Measurements from ENCODE around the gene CINP. TPM values are rescaled to one million over a fixed set of nuclear protein-coding genes. Genes with fewer than 3 reads are reported as not detected.
A peak's percentile ranks its signal among the peaks of the same experiment; 100 is the strongest.
"Not testable (repeated sequence)": the region's sequence is repeated elsewhere in the genome, so short reads cannot be mapped to it uniquely, and the experiment has no call there.

Gene CINP
- total and polyA plus RNA-seq, 4 donors: 21.2 to 30.8 (median 25.9) TPM

DNA sequence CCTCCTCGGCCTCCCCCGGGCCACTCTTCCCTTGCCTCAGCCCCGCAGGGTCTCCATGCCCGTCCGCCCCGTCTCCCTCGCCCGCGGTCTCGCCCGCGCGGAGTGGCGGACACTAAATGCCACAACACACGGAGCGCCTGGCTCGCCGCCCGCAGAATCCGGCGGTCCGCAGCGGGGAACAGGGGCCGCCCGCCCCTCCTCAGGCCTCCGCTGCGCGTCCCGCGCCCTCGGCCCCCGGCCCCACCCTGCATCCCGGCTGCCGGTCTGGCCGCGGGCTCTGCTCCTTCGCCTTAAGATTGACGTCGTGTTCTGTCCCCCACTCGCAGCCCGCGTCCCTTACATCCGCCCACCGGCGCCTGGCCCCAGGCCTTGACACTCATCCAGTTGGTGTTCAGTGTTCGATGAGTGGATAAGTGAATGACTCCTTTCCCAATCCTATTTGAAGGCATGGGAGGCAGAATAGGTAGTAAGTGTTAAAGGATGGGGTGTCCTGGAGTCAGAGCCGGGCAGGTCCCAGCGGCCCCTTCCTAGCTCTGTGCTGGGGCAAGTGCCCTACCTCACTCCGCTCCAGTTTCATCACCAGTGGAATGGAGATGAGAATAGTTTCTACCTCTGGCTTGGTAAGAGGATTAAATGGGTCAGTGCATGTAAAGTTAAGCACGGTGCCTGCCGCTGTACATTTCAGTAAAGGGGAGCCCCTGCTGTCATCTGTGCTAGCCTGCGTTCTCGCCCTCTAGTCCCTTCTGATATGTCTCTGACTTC, 673 bp upstream of the CINP start:
- H3K9me3 ChIP-seq (ENCODE audit: control insufficient read depth, low read length): no peaks in the 10 kb centered on the region
- DNase-seq (peak; percentile 64 to 90), ATAC-seq (ENCODE audit: low FRiP score) (peak; percentile 6)
- H3K36me3 ChIP-seq (ENCODE audit: control insufficient read depth in 1 of 2, insufficient read depth in 2 of 2, low read length in 1 of 2): no peaks in the 10 kb centered on the region
- peak overlapping the region; percentile 41 to 72 for H3K27ac ChIP-seq (ENCODE audit: low read depth in 1 of 2, low read length in 2 of 2)
- intact Hi-C loops (cut with DNase I): loop anchor here (2.0 to 5.0 kb wide), 3 partner anchors 45 to 153 kb away; partner anchors contain the start of gene ZNF839 (in 1 of the 2)
- H3K4me1 ChIP-seq (ENCODE audit: control insufficient read depth in 1 of 2, insufficient read depth in 2 of 2, low read length in 2 of 2): peaks cover 0 to 6% of the 10 kb centered on the region in 2 donors
- peak overlapping the region; percentile 82 to 90 for H3K4me3 ChIP-seq (ENCODE audit: low read length in 2 of 2)
- WGBS, 2 donors: 1% methylated on average over 46 to 53 of the region's 53 CpGs
- H3K27me3 ChIP-seq (ENCODE audit: control insufficient read depth in 1 of 2, insufficient read depth in 2 of 2, low read length in 1 of 2): no peaks in the 10 kb centered on the region

DNA sequence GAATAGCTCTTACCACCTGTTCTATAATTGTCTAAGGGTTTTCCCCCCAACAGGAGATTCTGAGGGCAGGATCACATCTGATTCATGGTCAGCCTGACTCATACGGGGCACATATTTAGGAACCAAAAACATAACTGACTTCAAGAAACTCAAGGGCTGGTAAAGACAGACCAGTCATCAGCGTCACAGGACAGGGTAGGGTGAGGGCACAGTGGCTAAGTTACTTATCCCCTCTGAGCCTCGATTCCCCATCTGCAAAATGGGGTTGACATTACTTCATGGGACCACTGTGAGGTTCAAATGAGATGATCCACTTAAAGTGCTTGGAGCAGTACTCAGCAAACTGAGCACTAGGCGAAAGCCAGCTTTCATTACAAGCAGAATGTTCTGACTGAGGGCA, 606 bp downstream of the CINP start:
- Histone ChIP-seq H3K27ac (ENCODE audit: low read depth in 1 of 2, low read length in 2 of 2) (peak overlapping the region in 1 of 2 donors; percentile 61), H3K4me1 (ENCODE audit: control insufficient read depth in 1 of 2, insufficient read depth in 2 of 2, low read length in 2 of 2) (peaks cover 0 to 6% of the 10 kb centered on the region in 2 donors), H3K9me3 (ENCODE audit: control insufficient read depth, low read length) (no peaks in the 10 kb centered on the region), H3K4me3 (ENCODE audit: low read length in 2 of 2) (peak overlapping the region; percentile 71 to 90), H3K36me3 (ENCODE audit: control insufficient read depth in 1 of 2, insufficient read depth in 2 of 2, low read length in 1 of 2) (peaks cover 0 to 3% of the 10 kb centered on the region in 2 donors), H3K27me3 (ENCODE audit: control insufficient read depth in 1 of 2, insufficient read depth in 2 of 2, low read length in 1 of 2) (no peaks in the 10 kb centered on the region)
- intact Hi-C loops (cut with DNase I): loop anchor here (1.0 to 5.0 kb wide), 4 partner anchors 10 to 155 kb away; partner anchors contain the start of gene ZNF839 (in 1 of the 2)
- 10 to 13% methylated on average over 4 of the region's 4 CpGs for WGBS, 2 donors
- DNase-seq (no peak), ATAC-seq (ENCODE audit: low FRiP score) (no peak)

DNA sequence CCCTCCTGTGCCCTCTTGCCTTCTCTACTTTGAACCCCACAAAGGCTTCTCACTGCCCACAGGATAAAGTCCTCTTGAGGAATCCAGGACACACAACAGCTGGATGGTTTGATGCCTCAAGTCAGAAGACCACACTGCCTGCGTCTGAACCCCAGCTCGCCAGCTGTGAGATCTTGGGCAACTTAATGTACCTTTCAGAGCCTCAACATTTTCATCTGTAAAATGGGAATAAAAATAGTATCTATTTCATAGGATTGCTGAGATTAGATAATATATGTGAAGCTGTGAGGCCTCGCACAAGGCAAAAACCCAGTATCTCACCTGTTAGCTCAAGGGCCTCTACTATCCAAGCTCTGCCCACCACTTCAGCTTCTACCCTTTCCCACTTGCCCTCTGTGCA, 2.3 kb downstream of the CINP start:
- DNase-seq: no peak
- H3K27ac ChIP-seq (ENCODE audit: low read depth in 1 of 2, low read length in 2 of 2): no peak overlapping the region
- no peak overlapping the region for H3K4me3 ChIP-seq (ENCODE audit: low read length in 2 of 2)
- H3K36me3 ChIP-seq (ENCODE audit: control insufficient read depth in 1 of 2, insufficient read depth in 2 of 2, low read length in 1 of 2): peaks cover 0 to 6% of the 10 kb centered on the region in 2 donors
- intact Hi-C loops (cut with DNase I): loop anchor here in 1 of 2 donors (5.0 kb wide), 1 partner anchor 152 kb away; no protein-coding TSS in a partner anchor
- WGBS, 2 donors: 96 to 98% methylated on average over 3 of the region's 3 CpGs
- peaks cover 0 to 6% of the 10 kb centered on the region in 2 donors for H3K4me1 ChIP-seq (ENCODE audit: control insufficient read depth in 1 of 2, insufficient read depth in 2 of 2, low read length in 2 of 2)
- no peak for ATAC-seq (ENCODE audit: low FRiP score)
- H3K27me3 ChIP-seq (ENCODE audit: control insufficient read depth in 1 of 2, insufficient read depth in 2 of 2, low read length in 1 of 2): no peaks in the 10 kb centered on the region
- no peaks in the 10 kb centered on the region for H3K9me3 ChIP-seq (ENCODE audit: control insufficient read depth, low read length)

DNA sequence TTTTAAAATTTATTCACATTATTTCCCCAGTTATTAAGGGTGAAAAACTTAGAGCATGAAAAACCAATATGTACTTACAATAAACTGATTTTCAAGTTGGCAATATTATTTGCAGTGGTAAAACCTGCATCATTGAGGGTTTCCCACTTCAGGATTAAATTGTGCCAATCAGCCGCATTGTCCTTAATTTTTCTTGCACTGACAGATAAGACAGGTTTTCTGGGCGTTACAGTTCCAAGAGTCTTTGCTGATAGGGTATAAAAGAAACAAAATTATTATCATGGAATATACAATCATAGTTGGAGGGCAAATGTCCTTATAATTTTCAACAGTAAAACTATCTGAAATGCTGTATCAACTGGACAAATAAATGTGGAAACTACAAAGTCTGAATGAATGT, 3.3 kb downstream of the CINP start:
- Histone ChIP-seq H3K36me3 (ENCODE audit: control insufficient read depth in 1 of 2, insufficient read depth in 2 of 2, low read length in 1 of 2) (peaks cover 0 to 6% of the 10 kb centered on the region in 2 donors), H3K27ac (ENCODE audit: low read depth in 1 of 2, low read length in 2 of 2) (no peak overlapping the region), H3K27me3 (ENCODE audit: control insufficient read depth in 1 of 2, insufficient read depth in 2 of 2, low read length in 1 of 2) (no peaks in the 10 kb centered on the region), H3K9me3 (ENCODE audit: control insufficient read depth, low read length) (no peaks in the 10 kb centered on the region), H3K4me1 (ENCODE audit: control insufficient read depth in 1 of 2, insufficient read depth in 2 of 2, low read length in 2 of 2) (peaks cover 0 to 6% of the 10 kb centered on the region in 2 donors), H3K4me3 (ENCODE audit: low read length in 2 of 2) (no peak overlapping the region)
- ATAC-seq (ENCODE audit: low FRiP score) (no peak), DNase-seq (no peak)
- WGBS, 2 donors: 90 to 96% methylated on average over 2 of the region's 2 CpGs
- intact Hi-C loops (cut with DNase I): no loop called here

DNA sequence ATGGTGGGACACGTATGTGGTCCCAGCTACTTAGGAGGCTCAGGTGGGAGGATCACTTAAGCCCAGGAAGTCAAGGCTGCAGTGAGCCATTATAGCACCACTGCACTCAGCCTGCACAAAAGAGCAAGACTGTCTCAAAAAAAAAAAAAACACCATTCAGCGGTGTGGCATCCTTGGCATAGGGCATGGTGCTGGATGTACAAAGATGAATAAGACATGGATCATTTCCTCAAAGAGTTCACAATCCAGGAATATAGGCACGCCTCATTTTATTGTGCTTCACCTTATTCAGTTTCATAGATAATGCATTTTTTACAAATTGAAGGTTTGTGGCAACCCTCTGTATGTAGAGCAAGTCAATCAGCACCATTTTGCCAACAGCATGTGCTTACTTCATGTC, 6.4 kb downstream of the CINP start:
- DNase-seq (no peak), ATAC-seq (ENCODE audit: low FRiP score) (no peak)
- Histone ChIP-seq H3K9me3 (ENCODE audit: control insufficient read depth, low read length) (no peaks in the 10 kb centered on the region), H3K27ac (ENCODE audit: low read depth in 1 of 2, low read length in 2 of 2) (no peak overlapping the region), H3K4me1 (ENCODE audit: control insufficient read depth in 1 of 2, insufficient read depth in 2 of 2, low read length in 2 of 2) (no peaks in the 10 kb centered on the region), H3K27me3 (ENCODE audit: control insufficient read depth in 1 of 2, insufficient read depth in 2 of 2, low read length in 1 of 2) (no peaks in the 10 kb centered on the region), H3K36me3 (ENCODE audit: control insufficient read depth in 1 of 2, insufficient read depth in 2 of 2, low read length in 1 of 2) (peaks cover 0 to 11% of the 10 kb centered on the region in 2 donors), H3K4me3 (ENCODE audit: low read length in 2 of 2) (no peak overlapping the region)
- intact Hi-C loops (cut with DNase I): no loop called here
- 89 to 94% methylated on average over 3 of the region's 3 CpGs for WGBS, 2 donors

DNA sequence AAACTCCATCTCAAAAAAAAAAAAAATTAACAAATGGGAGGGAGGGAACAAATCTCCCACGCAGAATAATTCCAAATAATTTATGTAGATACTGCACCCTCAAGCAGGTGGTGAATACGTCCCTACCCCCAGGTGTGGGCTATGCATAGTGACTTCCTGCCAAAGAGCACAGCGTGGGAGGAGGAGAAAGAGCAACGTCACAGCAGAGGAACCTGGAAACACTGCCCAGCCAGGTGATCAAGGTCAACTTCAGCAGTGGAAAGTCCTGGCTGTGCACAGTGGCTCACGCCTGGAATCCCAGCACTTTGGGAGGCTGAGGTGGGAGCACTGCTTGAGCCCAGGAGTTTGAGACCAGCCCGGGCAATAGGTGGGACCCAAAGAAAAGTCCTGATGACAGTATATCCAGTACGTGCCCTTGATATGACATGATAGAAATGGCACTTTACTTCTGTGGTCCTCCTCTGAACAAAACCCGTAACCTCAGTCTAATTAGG, 9.5 kb downstream of the CINP start:
- Histone ChIP-seq H3K4me1 (ENCODE audit: control insufficient read depth in 1 of 2, insufficient read depth in 2 of 2, low read length in 2 of 2) (no peaks in the 10 kb centered on the region), H3K9me3 (ENCODE audit: control insufficient read depth, low read length) (no peaks in the 10 kb centered on the region), H3K27ac (ENCODE audit: low read depth in 1 of 2, low read length in 2 of 2) (no peak overlapping the region), H3K4me3 (ENCODE audit: low read length in 2 of 2) (no peak overlapping the region), H3K27me3 (ENCODE audit: control insufficient read depth in 1 of 2, insufficient read depth in 2 of 2, low read length in 1 of 2) (no peaks in the 10 kb centered on the region), H3K36me3 (ENCODE audit: control insufficient read depth in 1 of 2, insufficient read depth in 2 of 2, low read length in 1 of 2) (peaks cover 3 to 14% of the 10 kb centered on the region in 2 donors)
- ATAC-seq (ENCODE audit: low FRiP score) (no peak), DNase-seq (no peak)
- intact Hi-C loops (cut with DNase I): no loop called here
- WGBS, 2 donors: 86 to 87% methylated on average over 8 of the region's 8 CpGs

DNA sequence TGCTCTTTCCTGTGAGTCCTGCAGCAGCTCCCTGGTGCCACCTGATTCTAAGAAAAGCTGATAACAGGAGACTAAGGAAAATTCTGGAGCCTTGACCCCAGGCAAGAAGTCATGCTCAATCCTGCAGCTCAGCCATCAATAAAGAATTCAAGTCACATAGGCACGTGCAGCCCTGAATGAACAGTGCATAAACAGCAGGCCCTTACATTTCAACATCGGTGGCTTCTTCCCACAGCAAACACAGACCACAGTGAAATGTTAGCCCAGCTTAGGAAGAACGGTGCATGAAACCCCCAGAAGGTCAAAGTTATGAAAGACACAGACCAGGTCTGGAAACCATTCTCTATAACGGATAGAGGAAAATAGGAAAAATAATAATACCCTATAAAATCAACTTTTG, 10.5 kb downstream of the CINP start:
- H3K36me3 ChIP-seq (ENCODE audit: control insufficient read depth in 1 of 2, insufficient read depth in 2 of 2, low read length in 1 of 2): peaks cover 3 to 12% of the 10 kb centered on the region in 2 donors
- intact Hi-C loops (cut with DNase I): loop anchor here in 1 of 2 donors (1.0 kb wide), 1 partner anchor 10 kb away; the partner anchor contains the start of genes CINP and TECPR2
- H3K27ac ChIP-seq (ENCODE audit: low read depth in 1 of 2, low read length in 2 of 2): no peak overlapping the region

DNA sequence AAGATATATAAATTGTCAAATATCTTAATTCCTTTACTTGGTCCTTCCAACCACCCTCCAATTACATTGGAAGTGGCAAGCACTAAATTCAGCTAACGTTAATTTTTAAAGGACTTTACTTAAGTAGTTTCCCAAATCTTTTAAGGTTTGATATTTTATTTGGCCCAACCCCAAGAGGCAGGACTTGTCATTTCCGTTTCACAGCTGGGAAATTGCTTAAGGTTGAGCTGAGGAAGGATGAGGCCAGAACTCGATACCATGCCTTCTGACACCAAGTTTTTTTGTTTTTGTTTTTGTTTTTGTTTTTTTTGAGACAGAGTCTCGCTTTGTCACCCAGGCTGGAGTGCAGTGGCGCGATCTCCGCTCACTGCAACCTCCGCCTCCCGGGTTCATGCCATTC, 11.1 kb downstream of the CINP start:
- H3K4me3 ChIP-seq (ENCODE audit: low read length in 2 of 2); intact Hi-C loops (cut with DNase I); DNase-seq; H3K27ac ChIP-seq (ENCODE audit: low read depth in 1 of 2, low read length in 2 of 2); H3K4me1 ChIP-seq (ENCODE audit: control insufficient read depth in 1 of 2, insufficient read depth in 2 of 2, low read length in 2 of 2); H3K9me3 ChIP-seq (ENCODE audit: control insufficient read depth, low read length); ATAC-seq (ENCODE audit: low FRiP score); H3K27me3 ChIP-seq (ENCODE audit: control insufficient read depth in 1 of 2, insufficient read depth in 2 of 2, low read length in 1 of 2): not testable (repeated sequence)
- H3K36me3 ChIP-seq (ENCODE audit: control insufficient read depth in 1 of 2, insufficient read depth in 2 of 2, low read length in 1 of 2): peaks cover 3 to 12% of the 10 kb centered on the region in 2 donors
- WGBS, 2 donors: 65% methylated on average over 9 of the region's 9 CpGs

More for the DNA sequence above, 10.5 kb downstream of the CINP start:
- ATAC-seq (ENCODE audit: low FRiP score): no peak
- no peak for DNase-seq
- Histone ChIP-seq H3K4me3 (ENCODE audit: low read length in 2 of 2) (no peak overlapping the region), H3K27me3 (ENCODE audit: control insufficient read depth in 1 of 2, insufficient read depth in 2 of 2, low read length in 1 of 2) (no peaks in the 10 kb centered on the region), H3K9me3 (ENCODE audit: control insufficient read depth, low read length) (no peaks in the 10 kb centered on the region), H3K4me1 (ENCODE audit: control insufficient read depth in 1 of 2, insufficient read depth in 2 of 2, low read length in 2 of 2) (no peaks in the 10 kb centered on the region)
- WGBS, 2 donors: 90 to 92% methylated on average over 4 of the region's 4 CpGs

DNA sequence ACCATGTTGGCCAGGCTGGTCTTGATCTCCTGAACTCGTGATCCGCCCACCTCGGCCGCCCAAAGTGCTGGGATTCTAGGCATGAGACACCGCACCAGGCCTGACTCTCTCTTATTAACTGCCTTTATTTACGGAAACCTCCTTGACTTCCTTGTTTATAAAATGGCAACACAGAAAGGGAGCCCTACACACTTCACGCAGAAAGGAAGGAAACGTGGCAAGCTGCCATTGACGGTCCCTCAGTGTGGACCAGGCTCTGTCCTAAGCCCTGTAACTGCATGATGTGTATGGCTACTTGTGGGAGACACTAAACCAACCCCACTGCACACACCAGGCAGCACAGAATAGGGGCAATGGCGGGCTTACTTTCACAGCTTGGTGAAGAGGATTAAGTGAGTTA, 11.7 kb downstream of the CINP start:
- H3K27ac ChIP-seq (ENCODE audit: low read depth in 1 of 2, low read length in 2 of 2): no peak overlapping the region
- peaks cover 3 to 12% of the 10 kb centered on the region in 2 donors for H3K36me3 ChIP-seq (ENCODE audit: control insufficient read depth in 1 of 2, insufficient read depth in 2 of 2, low read length in 1 of 2)
- DNase-seq (no peak), ATAC-seq (ENCODE audit: low FRiP score) (no peak)
- H3K27me3 ChIP-seq (ENCODE audit: control insufficient read depth in 1 of 2, insufficient read depth in 2 of 2, low read length in 1 of 2): no peaks in the 10 kb centered on the region
- intact Hi-C loops (cut with DNase I): no loop called here
- no peaks in the 10 kb centered on the region for H3K9me3 ChIP-seq (ENCODE audit: control insufficient read depth, low read length)
- 94% methylated on average over 10 of the region's 10 CpGs for WGBS, 2 donors
- H3K4me1 ChIP-seq (ENCODE audit: control insufficient read depth in 1 of 2, insufficient read depth in 2 of 2, low read length in 2 of 2): no peaks in the 10 kb centered on the region
- no peak overlapping the region for H3K4me3 ChIP-seq (ENCODE audit: low read length in 2 of 2)

All from aorta (tissue), 5 donors.